Esophagus muscularis mucosa (tissue), 4 donors: Measurements from ENCODE around the gene ATP11A.

Source experiments
- EP300 ChIP-seq: sonication (generic); formaldehyde crosslinking; IDR thresholded peaks from one replicate; pipeline ENCODE4 v1.6.1; 2017; ENCODE audit warnings: antibody characterized with exemption
- POLR2A ChIP-seq: fragments of 450-650 bp; IDR thresholded peaks from one replicate; pipeline ENCODE4 v1.6.1; 2017; ENCODE audit warnings: antibody characterized with exemption, moderate library complexity, mild to moderate bottlenecking, low read depth
- TF ChIP-seq, protein P1 (sequence below), 3 experiments: fragments of 200-600 bp in 2 of 3; fragments of 450-650 bp in 1 of 3; sonication (generic) in 2 of 3; IDR thresholded peaks; one replicate each; pipeline ENCODE4 v1.5.1; 2017 to 2019; ENCODE audit warnings: antibody characterized with exemption in 3 of 3, mild to moderate bottlenecking in 2 of 3, moderate library complexity in 1 of 3

DNA sequence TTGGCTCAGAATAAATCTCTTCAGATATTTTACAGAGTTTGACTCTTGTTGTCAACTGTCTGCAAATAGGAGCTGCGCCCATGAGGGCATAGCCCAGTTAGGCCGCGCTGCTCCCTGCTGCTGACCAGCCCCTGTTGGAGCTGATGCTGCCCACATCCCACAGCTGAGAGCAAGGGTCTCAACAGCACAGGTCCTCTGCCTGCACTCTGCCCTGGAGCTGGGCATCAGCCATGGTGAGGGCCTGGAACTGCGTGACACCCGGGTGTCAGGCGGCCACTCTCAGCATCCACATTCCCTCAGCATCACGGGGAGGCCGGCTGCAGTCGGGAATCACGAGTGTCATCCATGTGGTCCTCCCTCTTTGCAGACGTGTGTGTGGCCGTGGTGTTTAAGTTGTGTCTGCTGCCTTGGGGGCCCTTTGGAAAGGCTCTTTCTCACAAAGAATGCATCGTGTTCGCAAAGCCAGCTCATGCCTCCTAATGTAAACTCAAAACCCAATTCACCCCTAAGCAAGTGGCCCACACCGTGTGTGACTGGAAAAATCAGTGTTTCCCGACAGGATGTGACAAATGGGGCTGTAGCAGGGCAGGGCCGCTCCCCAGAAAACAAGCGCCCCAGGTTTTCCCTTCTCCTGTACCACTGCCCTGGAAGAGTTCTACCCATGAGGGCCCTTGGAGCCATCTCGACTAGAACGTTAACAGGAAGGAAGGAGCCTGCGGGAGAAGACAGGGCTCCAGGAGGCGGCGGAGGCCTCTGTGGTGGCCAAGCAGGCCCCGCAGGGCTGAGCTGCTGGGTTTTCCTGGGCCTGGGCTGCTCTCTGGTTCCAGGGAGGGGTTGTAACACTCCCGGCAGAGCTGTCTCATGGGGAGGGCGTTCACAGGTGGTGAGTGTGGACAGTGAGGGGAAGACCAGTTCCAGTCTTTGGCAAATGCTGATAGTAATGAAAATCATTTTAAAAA, 20.3 kb downstream of the ATP11A start:
- TF ChIP-seq, protein P1, sequence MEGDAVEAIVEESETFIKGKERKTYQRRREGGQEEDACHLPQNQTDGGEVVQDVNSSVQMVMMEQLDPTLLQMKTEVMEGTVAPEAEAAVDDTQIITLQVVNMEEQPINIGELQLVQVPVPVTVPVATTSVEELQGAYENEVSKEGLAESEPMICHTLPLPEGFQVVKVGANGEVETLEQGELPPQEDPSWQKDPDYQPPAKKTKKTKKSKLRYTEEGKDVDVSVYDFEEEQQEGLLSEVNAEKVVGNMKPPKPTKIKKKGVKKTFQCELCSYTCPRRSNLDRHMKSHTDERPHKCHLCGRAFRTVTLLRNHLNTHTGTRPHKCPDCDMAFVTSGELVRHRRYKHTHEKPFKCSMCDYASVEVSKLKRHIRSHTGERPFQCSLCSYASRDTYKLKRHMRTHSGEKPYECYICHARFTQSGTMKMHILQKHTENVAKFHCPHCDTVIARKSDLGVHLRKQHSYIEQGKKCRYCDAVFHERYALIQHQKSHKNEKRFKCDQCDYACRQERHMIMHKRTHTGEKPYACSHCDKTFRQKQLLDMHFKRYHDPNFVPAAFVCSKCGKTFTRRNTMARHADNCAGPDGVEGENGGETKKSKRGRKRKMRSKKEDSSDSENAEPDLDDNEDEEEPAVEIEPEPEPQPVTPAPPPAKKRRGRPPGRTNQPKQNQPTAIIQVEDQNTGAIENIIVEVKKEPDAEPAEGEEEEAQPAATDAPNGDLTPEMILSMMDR (IDR thresholded peaks at IDR 0.05) = no peak
- TF ChIP-seq POLR2A = no peak
- no peak for TF ChIP-seq EP300
